ENCODE data around the gene CPLANE1. TPM values are rescaled to one million over a fixed set of nuclear protein-coding genes. Genes with fewer than 3 reads are reported as not detected.
"Not testable (repeated sequence)": the region's sequence is repeated elsewhere in the genome, so short reads cannot be mapped to it uniquely, and the experiment has no call there.

CPLANE1 gene
- polyA plus RNA-seq (ENCODE audit: insufficient read length in 4 of 4): 10 to 100 TPM; 23.5 to 30.9 (median 29.5) TPM

DNA sequence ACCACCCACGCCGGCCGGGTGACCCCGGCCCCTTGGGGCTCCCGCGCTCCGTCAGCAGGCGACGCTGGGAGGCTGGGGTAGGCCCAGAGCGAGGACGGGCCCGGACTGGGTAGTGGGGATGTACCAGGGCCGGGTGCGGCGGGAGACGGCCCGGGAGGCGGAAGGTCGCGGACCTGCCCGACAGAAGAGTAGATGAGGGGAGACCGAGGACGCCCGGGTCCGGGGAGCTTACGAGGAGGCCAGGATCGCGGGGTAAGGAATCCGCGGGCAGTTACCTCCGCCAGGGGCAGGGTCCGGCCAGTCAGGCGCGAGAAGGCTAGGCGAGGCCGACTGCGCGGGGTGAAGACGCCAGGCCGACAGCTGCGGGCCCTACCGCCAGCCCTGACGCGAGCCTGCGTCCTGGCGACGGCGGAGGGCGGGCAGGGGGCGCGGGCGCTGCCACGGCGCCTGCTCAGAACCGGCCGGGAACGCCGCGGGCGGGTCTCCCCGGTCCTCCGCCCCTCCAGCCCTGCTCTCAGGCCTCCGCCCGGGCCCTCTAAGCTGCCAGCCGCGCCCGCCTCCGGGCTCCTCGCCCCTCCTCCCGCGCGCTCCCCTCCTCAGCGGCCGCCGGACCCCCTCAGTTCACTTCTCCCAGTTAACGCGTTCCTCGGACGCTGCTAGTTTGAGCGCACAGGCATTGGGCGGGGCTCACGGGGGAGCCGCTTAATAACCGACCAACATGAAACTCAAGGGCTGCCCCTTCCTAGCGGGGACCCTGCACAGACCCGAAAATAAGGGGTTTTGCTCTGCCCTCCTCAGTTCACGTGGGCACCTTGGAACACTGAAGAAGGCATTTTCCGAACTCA, at the start of gene CPLANE1:
Gene CPLANE1 (minus strand): TSS at position 407 of the 845 bp plus-strand sequence. CDS start 1,678 bp downstream, outside the sequence.
- DNase-seq (ENCODE audit: low read depth in 4 of 4, low spot score in 3 of 4): peak; percentile 52 to 67 (median 54)

DNA sequence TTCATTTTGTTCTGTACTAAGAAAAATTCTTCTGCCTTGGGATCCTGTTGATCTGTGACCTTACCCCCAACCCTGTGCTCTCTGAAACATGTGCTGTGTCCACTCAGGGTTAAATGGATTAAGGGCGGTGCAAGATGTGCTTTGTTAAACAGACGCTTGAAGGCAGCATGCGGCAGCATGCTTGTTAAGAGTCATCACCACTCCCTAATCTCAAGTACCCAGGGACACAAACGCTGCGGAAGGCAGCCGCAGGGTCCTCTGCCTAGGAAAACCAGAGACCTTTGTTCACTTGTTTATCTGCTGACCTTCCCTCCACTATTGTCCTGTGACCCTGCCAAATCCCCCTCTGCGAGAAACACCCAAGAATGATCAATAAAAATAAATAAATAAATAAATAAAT, 47.1 kb upstream of the CPLANE1 start:
- DNase-seq (ENCODE audit: low read depth in 4 of 4, low spot score in 3 of 4): not testable (repeated sequence)

DNA sequence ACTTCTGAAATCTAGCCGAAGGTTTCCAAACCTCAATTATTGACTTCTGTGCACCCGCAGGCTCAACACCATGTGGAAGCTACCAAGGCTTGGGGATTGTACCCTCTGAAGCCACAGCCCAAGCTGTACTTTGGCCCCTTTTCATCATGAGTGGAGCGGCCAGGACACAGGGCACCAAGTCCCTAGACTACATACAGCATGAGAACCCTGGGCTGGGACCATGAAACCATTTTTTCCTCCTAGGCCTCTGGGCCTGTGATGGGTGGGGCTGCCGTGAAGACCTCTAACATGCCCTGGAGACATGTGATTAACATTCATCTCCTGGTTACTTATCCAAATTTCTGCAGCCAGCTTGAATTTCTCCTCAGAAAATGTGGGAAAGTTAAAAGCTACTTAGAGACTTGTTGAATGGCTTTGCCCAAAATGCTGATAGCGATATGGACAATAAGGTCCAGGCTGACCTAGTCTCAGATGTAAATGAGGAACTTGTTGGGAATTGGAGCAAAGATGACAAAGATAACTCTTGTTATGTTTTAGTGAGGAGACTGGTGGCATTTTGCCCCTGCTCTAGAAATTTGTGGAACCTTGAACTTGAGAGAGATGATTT, 34.1 kb upstream of the CPLANE1 start:
- no peak for DNase-seq (ENCODE audit: low read depth in 4 of 4, low spot score in 3 of 4)

DNA sequence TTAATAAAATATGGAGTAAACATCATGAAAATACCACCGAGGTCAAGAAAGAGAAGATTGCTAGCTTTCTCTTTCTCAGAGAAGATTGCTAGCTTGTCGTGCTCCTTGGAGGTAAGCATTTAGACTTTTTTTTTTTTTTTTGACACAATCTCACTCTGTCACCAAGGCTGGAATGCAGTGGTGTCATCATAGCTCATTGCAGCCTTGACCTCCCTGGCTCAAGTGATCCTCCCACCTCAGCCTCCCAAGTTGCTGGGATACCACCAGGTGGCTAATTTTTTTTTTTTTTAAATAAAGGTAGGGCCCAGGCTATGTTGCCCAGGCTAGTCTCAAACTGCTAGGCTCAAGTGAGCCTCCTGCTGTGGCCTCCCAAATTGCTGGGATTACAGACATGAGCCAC, 26.3 kb upstream of the CPLANE1 start:
- no peak for DNase-seq (ENCODE audit: low read depth in 4 of 4, low spot score in 3 of 4)

DNA sequence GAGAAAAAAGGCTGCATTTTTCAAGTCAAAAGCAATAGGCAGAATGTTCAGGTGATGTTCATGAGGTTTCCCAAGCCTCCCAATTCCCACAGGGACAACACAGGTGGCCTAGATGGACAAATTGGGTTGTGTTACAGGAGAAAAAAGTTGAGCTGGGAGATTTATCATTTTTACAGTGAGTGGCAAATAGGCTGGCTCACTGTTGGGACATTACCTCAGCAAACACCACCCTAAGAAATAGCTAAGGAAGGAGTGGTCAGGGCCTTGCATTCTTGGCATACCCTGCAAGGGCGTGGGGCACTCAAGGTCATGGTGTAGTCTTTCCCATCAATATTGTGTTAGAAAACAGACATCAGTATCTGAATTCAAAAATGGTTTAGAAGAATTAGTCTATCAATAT, 23.3 kb upstream of the CPLANE1 start:
- no peak for DNase-seq (ENCODE audit: low read depth in 4 of 4, low spot score in 3 of 4)

DNA sequence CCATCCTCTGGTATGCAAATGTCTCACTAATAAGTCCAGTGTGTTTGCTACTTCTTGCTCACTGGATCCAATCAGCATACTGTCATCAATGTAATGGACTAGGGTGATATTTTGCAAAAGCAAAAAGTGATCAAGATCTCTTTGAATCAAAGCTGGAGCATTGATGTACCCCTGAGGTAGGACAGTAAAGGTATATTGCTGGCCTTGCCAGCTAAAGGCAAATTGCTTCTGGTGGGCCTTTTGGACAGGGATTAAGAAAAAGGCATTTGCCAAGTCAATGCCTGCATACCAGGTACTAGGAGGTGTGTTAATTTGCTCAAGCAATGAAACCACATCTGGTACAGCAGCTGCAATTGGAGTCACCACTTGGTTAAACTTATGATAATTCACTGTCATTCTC, 18.9 kb upstream of the CPLANE1 start:
- not testable (repeated sequence) for DNase-seq (ENCODE audit: low read depth in 4 of 4, low spot score in 3 of 4)

DNA sequence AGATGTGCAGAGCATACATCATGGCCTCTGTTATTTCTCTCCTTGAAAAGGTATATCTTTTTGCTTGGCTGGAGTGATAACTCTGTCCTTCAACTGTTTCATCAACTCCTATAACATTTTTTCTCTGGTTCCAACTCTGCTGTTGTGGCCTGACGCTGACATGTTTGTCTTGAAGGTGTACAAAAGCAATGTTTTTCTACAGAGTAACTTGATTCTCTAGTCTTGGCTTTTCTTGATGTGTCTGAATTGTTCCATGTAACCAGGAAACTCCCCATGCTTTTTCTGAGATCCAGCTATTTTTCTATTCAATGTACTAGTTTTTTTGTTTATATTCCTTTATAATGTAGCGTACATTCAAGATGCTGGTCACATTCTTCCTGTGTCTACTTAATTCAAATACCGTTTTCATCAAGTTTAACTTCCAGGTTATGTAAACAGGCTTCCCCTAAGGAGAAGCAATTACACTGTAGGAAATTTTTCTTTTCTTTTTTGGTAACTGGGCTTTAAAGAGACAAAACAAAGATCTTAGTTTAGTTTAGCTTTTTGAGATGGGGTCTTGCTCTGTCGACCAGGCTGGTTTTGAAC, 6.7 kb upstream of the CPLANE1 start:
- no peak for DNase-seq (ENCODE audit: low read depth in 4 of 4, low spot score in 3 of 4)

DNA sequence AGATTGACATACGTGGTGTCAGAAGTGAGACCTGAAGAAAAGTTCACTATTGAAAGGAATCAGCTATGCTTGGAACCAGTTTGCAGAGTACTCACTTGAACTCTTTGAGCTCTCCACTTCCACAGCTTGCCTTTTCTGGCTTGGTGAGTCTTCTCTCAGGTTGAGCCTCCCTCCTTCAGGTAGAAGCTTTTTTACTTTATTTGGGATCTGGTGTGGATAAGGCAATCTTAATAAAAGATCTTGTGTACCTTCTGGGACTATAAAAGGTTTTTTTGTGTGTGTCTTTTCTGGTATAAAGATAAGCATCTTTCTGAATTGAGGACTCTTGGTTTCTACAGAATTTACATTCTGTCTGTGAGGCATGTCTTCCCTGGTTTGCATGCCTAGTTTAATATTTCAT, 5.4 kb upstream of the CPLANE1 start:
- no peak for DNase-seq (ENCODE audit: low read depth in 4 of 4, low spot score in 3 of 4)

DNA sequence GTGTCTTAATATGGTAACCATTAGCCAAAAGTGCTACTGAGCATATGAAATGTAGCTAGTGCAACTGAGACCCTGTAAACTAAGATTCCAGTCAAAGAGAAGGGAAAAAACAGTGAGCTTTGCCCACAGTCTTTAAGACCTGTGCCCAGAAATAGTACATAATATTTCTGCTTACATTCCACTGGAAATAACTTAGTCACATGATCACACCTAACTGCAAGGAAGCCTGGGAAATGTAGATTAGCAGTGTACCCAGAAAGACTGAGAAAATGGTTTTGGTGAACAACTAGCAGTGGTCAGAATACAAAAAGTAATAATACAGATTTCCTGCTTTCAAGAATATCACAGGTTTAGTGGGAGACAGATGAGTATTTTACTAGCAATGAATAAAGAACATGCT, 2.5 kb upstream of the CPLANE1 start:
- no peak for DNase-seq (ENCODE audit: low read depth in 4 of 4, low spot score in 3 of 4)

DNA sequence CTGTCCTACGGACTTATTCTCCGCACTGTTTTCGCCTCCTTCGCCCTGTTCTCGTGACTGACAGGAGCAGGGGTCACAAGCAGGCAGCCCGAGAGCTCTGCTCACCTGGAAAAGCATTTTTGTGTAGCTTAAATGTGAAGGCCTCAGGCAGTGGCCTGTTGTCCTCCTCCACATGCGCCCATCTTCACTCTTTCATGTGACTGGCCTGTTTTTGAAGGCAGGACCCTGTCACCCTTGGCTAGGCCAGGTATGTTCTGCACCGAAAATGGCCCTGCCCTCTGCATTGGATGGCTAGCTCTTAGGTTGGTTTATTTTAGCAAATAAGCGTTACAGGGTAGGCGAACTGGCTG, 614 bp upstream of the CPLANE1 start:
- DNase-seq (ENCODE audit: low read depth in 4 of 4, low spot score in 3 of 4): peak in 2 of 4 donors; percentile 6 to 29

DNA sequence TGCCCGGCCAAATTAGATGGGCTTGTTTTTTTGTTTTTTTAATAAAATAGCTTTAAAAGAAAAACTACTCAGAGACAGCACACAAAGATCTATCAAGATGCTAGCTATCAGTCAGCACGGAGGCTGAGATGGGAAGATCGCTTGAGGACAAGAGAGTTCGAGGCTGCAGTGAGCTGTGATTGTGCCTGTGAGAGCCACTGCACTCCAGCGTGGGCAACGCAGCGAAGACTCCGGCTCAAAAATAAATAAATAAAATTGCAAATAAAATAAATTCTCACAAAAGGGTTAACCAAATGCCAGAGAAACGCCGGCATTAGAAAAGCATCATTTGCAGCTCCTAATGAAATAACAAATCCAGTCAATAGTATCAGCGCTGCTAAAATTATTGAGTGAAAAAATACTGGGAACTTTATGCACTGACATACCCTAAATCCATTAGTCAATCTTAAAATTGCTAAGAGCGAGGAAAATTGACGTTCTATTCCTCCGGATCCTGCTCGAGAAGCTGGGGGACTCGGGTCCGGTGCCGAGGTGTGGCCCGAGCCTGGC, 681 bp downstream of the CPLANE1 start:
- DNase-seq (ENCODE audit: low read depth in 4 of 4, low spot score in 3 of 4): no peak

DNA sequence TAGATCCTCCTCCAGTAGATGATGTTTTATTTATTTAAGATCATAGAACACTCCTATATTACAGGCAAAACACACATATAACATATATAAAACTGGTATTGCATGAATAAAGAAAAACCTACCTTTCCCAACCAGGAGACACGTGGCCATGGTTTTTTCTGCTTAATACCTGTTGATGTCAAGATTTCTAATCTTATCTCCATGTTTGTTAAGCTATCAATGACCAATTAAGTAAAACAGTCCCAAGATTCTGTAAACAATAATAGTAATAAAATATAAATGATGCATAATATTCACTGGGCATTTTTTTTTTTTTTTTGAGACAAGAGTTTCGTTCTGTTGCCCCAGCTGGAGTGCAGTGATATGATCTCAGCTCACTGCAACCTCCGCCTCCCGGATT, 1.7 kb downstream of the CPLANE1 start:
- DNase-seq (ENCODE audit: low read depth in 4 of 4, low spot score in 3 of 4): no peak

DNA sequence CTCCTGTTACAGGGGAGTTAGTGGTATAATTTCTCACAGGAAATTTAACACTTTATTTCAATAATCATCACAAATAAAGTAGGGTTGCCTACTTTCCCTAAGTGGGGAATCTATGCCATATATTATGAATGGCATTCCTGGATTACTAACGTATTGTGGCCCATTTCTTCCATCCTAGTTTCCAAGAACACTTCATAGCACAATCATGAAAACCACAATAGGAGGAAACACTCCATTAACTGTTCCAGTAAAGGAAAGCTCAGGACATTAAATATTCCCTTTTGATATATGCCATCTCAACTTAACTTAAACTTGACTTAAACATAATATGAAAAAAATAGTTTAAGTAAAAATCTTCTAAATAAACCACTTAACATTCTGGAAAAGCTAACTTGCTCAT, 2.1 kb downstream of the CPLANE1 start:
- DNase-seq (ENCODE audit: low read depth in 4 of 4, low spot score in 3 of 4): no peak

DNA sequence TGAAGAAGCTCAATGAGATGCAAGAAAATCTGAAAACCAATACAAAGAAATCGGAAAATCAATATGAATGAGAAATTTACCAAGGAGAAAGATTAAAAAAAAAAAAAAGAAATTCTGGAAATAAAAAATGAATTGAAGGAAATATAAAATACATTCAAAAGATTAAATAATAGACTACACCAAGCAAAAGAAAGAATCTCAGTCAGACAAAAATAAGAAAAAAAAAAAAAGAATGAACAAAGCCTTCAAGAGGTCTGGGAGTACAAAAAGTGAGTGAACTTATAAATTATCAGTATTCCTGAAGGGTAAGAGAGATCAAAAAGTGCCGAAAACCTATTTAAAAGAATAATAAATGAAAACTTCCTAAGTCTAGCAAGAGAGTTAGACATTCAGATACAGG, 14.9 kb downstream of the CPLANE1 start:
- no peak for DNase-seq (ENCODE audit: low read depth in 4 of 4, low spot score in 3 of 4)

DNA sequence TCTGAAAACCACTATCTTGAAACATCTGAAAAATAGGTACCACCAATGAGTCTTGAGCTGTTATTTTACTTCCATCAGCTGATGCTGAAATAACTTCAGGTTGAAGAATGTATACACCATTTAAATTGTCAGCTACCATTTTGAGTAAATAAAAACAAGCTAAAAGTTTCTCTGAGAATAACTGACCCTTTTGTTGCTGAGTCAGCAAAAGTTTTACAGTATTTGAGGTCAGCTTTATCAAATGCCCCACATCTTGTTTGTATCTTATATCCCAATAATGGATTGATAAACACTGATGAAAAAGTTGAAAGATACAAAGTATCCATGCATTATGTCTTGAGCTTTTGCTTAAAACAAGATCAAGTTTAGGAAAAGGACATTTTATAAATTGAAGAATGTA, 22.8 kb downstream of the CPLANE1 start:
- DNase-seq (ENCODE audit: low read depth in 4 of 4, low spot score in 3 of 4): no peak

DNA sequence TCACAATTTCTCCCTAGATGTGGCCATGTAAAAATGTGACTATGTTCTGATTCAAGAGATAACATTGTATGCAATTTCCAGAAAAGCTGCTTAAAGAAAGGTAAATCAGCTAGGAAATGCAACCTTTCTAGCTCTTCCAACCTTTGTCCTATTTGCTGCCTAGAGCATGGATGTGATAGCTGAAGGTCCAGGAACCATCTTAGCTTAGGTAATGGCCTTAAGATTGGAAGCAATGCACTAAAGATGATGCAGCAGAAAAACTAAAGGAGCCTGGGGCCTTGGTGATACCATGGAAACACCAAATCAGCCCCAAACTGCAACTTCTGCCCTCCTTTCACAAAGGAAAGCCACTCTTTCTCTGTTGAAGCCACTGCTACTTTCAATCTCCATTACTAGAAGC, 27.0 kb downstream of the CPLANE1 start:
- no peak for DNase-seq (ENCODE audit: low read depth in 4 of 4, low spot score in 3 of 4)

DNA sequence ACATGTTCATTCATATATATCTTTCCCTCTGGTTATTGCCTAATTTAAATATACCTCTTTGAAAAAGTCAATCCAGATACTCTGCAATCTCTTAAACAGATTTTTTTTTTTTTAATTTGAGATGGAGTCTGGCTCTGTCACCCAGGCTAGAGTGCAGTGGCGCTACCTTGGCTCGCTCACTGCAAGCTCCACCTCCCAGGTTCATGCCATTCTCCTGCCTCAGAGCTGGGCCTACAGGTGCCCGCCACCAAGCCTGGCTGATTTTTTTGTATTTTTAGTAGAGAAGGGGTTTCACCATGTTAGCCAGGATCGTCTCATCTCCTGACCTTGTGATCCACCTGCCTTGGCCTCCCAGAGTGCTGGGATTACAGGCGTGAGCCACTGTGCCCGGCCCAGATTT, 28.8 kb downstream of the CPLANE1 start:
- DNase-seq (ENCODE audit: low read depth in 4 of 4, low spot score in 3 of 4): not testable (repeated sequence)

DNA sequence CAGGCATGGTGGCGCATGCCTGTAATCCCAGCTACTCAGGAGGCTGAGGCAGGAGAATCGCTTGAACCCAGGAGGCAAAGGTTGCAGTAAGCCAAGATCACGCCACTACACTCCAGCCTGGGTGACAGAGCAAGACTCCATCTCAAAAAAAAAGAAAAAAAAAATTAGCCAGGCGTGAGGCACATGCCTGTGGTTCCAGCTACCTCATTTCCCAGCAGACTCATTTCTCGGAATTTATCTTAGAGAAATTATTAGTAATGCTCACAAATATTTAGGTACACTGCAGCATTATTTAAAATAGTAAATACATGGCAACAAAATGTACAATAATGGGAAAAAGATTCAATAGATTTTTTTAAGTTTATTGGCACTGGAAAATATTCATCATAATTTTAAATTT, 29.8 kb downstream of the CPLANE1 start:
- not testable (repeated sequence) for DNase-seq (ENCODE audit: low read depth in 4 of 4, low spot score in 3 of 4)

DNA sequence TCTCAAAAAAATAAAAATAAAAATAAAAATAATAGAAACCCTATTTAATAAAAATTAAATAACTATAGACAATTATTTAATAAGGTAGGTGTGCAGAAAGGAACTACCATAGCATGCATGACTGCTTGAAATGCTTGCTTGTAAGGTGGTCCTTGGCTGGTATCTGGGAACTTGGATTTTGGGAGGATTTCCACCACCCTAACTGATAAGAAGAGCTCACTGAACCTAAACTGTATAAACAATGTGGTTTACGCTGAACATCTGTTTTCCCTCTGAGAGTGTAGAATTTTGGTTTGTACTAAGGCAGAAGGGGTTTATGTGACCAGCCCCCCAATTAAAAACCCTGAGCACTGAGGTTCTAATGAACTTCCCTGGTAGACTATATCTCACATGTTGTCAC, 31.2 kb downstream of the CPLANE1 start:
- DNase-seq (ENCODE audit: low read depth in 4 of 4, low spot score in 3 of 4): no peak

DNA sequence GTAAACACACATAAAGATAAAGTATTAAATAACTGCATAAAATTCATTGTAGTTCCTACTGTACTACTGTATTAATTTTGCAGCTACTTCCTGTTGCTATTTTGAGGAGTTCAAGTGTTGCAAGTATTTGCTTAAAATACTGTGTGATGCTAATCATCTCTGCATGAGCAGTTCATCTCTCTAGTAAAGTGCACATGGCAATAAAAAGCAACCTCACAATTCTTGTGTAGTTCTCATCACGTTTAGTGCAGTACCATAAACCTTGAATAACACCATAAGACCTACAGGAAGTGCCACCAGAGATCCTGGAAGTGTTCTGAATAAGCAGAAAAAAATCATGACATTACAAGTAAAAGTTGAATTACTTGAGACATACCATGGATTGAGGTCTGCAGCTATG, 34.6 kb downstream of the CPLANE1 start:
- no peak for DNase-seq (ENCODE audit: low read depth in 4 of 4, low spot score in 3 of 4)

DNA sequence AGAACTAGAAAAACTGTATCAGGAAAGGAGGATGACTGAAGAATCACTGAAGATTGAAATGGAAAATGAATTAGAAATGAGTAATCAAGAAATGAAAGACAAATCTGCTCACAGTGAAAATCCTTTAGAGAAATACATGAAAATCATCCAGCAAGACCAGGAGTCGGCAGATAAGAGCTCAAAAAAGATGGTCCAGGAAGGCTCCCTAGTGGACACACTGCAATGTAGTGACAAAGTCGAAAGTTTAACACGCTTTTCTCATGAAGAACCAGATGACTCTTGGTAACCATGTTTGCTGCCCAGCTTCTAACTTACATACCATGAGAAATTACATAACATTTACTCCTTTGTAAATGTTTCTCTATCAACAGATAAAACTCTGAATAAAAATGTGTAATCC, 37.1 kb downstream of the CPLANE1 start:
- no peak for DNase-seq (ENCODE audit: low read depth in 4 of 4, low spot score in 3 of 4)

DNA sequence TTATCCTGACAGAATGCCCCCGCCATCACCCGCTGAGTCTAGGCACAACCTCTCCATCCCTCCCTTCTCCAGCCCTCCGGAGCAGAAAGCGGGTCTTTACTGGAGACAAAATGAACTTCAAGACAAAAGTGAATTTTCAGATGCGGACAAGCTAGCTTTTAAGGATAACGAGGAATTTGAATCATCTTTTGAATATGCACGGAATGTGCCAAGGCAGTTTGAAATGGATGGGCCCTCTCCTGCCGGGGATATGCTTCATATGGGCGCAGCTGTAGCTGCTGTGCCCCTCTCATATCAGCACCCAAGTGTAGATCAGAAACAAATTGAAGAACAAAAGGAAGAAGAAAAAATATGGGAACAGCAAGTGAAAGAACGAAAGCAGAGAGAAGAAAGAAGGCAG, 37.5 kb downstream of the CPLANE1 start:
- DNase-seq (ENCODE audit: low read depth in 4 of 4, low spot score in 3 of 4): no peak

Measured in left renal pelvis (tissue), 4 donors.